PC-9 (cell line): ENCODE measurements around the gene TULP4. TPM values are rescaled to one million over a fixed set of nuclear protein-coding genes. Genes with fewer than 3 reads are reported as not detected.

Experiments used
- BruUV-seq: library from RNA; stranded (reverse); fragments of 400-500 nt; replicated peaks from 2 replicates; lab custom pipeline; 2021; lab: Mats Ljungman, UMichigan
- CTCF ChIA-PET: fragments of 300-600 bp; sonication (Branson Sonifier 250); formaldehyde crosslinking; loops from one replicate; lab custom pipeline; 2022; ENCODE audit warnings: antibody characterized with exemption; lab: Charles Lee
- POLR2A ChIA-PET: fragments of 300-600 bp; sonication (Branson Sonifier 250); formaldehyde crosslinking; loops from one replicate; lab custom pipeline; 2022; ENCODE audit warnings: antibody characterized with exemption; ENCODE audit not compliant: unreplicated experiment; lab: Charles Lee
- DNase-seq, 2 experiments: peaks; one replicate each; pipeline versions ENCODE4 v3.0.0 to v3.0.0-alpha.2; 2015 to 2022; ENCODE audit warnings: mixed read lengths in 1 of 2
- H2AFZ ChIP-seq: fragments of 200-600 bp; sonication (generic); 2 replicates; pipeline ENCODE4 v1.8.1; 2017; ENCODE audit warnings: antibody characterized with exemption
- H3F3A ChIP-seq: fragments of 200-600 bp; sonication (generic); 2 replicates; pipeline ENCODE4 v1.8.1; 2017; ENCODE audit warnings: antibody characterized with exemption, mild to moderate bottlenecking, low read depth; ENCODE audit not compliant: insufficient read depth
- H3K27ac ChIP-seq: fragments of 200-600 bp; sonication (generic); 2 replicates; pipeline ENCODE4 v1.6.1; 2016; ENCODE audit warnings: mixed run types
- H3K27me3 ChIP-seq: fragments of 200-600 bp; sonication (generic); 2 replicates; pipeline ENCODE4 v1.6.1; 2016; ENCODE audit warnings: low read depth, mixed run types; ENCODE audit not compliant: insufficient read depth
- H3K36me3 ChIP-seq: fragments of 200-600 bp; sonication (generic); 2 replicates; pipeline ENCODE4 v1.6.1; 2016; ENCODE audit warnings: low read depth, mixed run types
- H3K4me1 ChIP-seq: fragments of 200-600 bp; sonication (generic); replicated peaks from 2 replicates; pipeline ENCODE4 v1.6.1; 2016; ENCODE audit warnings: mixed run types; ENCODE audit not compliant: insufficient read depth
- H3K4me2 ChIP-seq: fragments of 200-600 bp; sonication (generic); 2 replicates; pipeline ENCODE4 v1.6.1; 2017; ENCODE audit warnings: mixed run types
- H3K4me3 ChIP-seq: fragments of 200-600 bp; sonication (generic); 2 replicates; pipeline ENCODE4 v1.6.1; 2016; ENCODE audit warnings: mixed run types
- H3K79me2 ChIP-seq: fragments of 200-600 bp; sonication (generic); 2 replicates; pipeline ENCODE4 v1.6.1; 2017; ENCODE audit warnings: low read depth, mixed run types
- H3K9me2 ChIP-seq: fragments of 200-600 bp; sonication (generic); 2 replicates; pipeline ENCODE4 v1.8.1; 2017; ENCODE audit warnings: mild to moderate bottlenecking; ENCODE audit not compliant: insufficient read depth
- H3K9me3 ChIP-seq: fragments of 200-600 bp; sonication (generic); 2 replicates; pipeline ENCODE4 v1.8.1; 2016; ENCODE audit warnings: low read depth; ENCODE audit not compliant: insufficient read depth
- H4K20me1 ChIP-seq: fragments of 200-600 bp; sonication (generic); 2 replicates; pipeline ENCODE4 v1.8.1; 2017; ENCODE audit not compliant: insufficient read depth
- EZH2 ChIP-seq: fragments of 200-600 bp; sonication (generic); IDR thresholded peaks from 2 replicates; pipeline ENCODE4 v1.8.0; 2017; ENCODE audit warnings: antibody characterized with exemption, low read depth
- intact Hi-C: fragments of 100-400 bp; cut with micrococcal nuclease; formaldehyde crosslinking; loops from one replicate; pipeline ENCODE4 v1.10.0; 2022; ENCODE audit not compliant: unreplicated experiment
- total RNA-seq: library from RNA; stranded (reverse); gene quantifications from 2 replicates; pipeline ENCODE4 v1.2.3, GENCODE V29; 2021
- TF ChIP-seq, protein P1 (sequence below): fragments of 200-600 bp; sonication (generic); conservative IDR thresholded peaks from 2 replicates; pipeline ENCODE4 v1.6.1; 2017; ENCODE audit warnings: mixed run types, antibody characterized with exemption, mild to moderate bottlenecking, moderate library complexity

TULP4 gene
- total RNA-seq, 1 experiment from 2014 or later, result 34.0 TPM

DNA sequence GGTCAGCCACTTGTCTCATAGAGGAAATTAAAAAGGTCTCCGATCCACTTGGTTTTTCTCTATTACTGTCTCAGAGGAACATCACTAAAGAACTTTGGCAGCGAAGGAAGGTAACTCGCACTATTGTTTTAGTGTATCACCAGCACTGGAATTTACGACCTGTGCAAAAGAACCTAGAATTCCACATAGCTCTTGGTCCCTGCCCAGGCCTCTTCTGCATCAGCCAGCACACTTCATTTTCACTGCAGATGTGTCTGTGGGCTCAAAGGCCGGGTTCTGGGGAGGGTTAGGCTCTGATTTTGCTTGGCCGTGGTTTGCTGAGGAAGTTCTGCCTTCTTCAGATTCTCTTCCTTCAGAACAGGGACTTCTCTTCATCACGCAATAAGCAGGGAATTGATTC is 144.9 kb downstream of the TULP4 start:
- TF ChIP-seq EZH2, result no peak
- TF ChIP-seq, protein P1, sequence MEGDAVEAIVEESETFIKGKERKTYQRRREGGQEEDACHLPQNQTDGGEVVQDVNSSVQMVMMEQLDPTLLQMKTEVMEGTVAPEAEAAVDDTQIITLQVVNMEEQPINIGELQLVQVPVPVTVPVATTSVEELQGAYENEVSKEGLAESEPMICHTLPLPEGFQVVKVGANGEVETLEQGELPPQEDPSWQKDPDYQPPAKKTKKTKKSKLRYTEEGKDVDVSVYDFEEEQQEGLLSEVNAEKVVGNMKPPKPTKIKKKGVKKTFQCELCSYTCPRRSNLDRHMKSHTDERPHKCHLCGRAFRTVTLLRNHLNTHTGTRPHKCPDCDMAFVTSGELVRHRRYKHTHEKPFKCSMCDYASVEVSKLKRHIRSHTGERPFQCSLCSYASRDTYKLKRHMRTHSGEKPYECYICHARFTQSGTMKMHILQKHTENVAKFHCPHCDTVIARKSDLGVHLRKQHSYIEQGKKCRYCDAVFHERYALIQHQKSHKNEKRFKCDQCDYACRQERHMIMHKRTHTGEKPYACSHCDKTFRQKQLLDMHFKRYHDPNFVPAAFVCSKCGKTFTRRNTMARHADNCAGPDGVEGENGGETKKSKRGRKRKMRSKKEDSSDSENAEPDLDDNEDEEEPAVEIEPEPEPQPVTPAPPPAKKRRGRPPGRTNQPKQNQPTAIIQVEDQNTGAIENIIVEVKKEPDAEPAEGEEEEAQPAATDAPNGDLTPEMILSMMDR, result no peak
- Histone ChIP-seq H3F3A (no peaks in the 10 kb centered on the region; the same call in 1 of the 2 replicates), H3K9me3 (no peaks in the 10 kb centered on the region), H3K27me3 (no peaks in the 10 kb centered on the region), H2AFZ (no peak overlapping the region), H3K27ac (no peak overlapping the region), H3K36me3 (no peaks in the 10 kb centered on the region; the same call in 1 of the 2 replicates), H3K4me1 (no peaks in the 10 kb centered on the region), H3K4me2 (no peak overlapping the region), H4K20me1 (no peaks in the 10 kb centered on the region; the same call in 1 of the 2 replicates), H3K79me2 (no peaks in the 10 kb centered on the region), H3K9me2 (no peaks in the 10 kb centered on the region), H3K4me3 (no peak overlapping the region)
- CTCF ChIA-PET, result no interaction called here
- POLR2A ChIA-PET, result no interaction called here
- DNase-seq, result no peak
- no TSS peak for BruUV-seq
- intact Hi-C loops, result no loop called here

DNA sequence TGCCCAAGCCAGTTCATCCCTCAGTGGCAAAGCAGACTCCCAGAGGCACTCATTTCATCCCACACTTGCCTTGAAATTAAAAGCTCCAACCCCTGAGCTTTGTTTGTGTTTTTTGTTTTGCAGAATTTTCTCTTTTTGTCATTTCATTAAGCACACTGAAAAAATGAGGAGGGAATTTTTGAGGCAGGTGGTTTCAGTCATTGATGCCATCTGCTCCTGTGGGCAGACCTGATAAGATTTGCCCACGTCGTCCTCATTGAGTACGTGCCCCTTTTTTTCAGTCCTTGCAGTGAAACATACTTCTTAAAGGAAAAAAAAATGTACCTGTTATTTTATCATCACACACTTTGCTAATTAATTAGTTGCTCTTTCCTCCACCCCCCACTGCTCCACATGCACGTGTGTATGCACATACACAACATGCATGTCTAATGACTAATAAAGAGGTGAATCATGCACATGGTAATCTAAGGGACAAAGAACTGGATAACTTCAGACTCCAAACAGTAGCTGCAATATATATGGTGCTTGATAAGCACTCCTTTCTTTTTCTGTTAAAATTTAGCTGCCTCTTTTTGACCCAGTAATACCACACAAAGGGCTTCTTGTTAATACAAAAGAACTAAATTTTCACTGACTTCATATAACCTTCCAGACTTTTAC is 145.5 kb downstream of the TULP4 start:
- DNase-seq, result no peak
- H3K27ac ChIP-seq, result no peak overlapping the region
- TF ChIP-seq, protein P1, result no peak
- no peak for TF ChIP-seq EZH2
- no peaks in the 10 kb centered on the region for H3K9me2 ChIP-seq
- no peak overlapping the region for H3K4me2 ChIP-seq
- H3K9me3 ChIP-seq, result no peaks in the 10 kb centered on the region
- H3K27me3 ChIP-seq, result no peaks in the 10 kb centered on the region
- no peaks in the 10 kb centered on the region; the same call in 1 of the 2 replicates for H3F3A ChIP-seq
- intact Hi-C loops, result no loop called here
- CTCF ChIA-PET, result no interaction called here
- no peaks in the 10 kb centered on the region; the same call in 1 of the 2 replicates for H4K20me1 ChIP-seq
- H3K4me3 ChIP-seq, result no peak overlapping the region
- H3K79me2 ChIP-seq, result no peaks in the 10 kb centered on the region
- no peaks in the 10 kb centered on the region for H3K36me3 ChIP-seq
- POLR2A ChIA-PET, result no interaction called here
- no peaks in the 10 kb centered on the region for H3K4me1 ChIP-seq
- no TSS peak for BruUV-seq
- H2AFZ ChIP-seq, result no peak overlapping the region

DNA sequence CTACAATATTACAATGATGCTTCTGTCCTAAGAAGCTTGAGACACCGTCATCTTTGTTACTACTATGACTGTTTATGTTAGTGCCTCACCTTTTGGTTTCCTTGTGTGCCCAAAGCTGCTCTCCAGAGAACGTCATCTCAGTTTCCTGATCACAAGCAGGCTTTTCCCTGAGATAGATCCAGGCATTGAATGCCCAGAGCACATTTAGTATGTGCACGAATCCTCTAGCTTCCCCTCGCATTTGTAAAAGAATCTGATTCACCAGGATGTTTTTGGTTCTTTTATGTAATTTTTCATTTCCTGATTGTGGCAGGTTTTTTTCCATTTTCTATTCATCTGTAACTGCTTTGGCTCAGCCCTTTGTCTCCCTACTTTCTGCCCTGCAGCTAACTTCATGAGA is 147.5 kb downstream of the TULP4 start:
- TF ChIP-seq EZH2, result no peak
- TF ChIP-seq, protein P1, result no peak
- Histone ChIP-seq H3K36me3 (no peaks in the 10 kb centered on the region), H3K9me3 (no peaks in the 10 kb centered on the region), H4K20me1 (no peaks in the 10 kb centered on the region), H3K4me3 (no peak overlapping the region), H3K4me2 (no peak overlapping the region), H3K9me2 (no peaks in the 10 kb centered on the region), H2AFZ (no peak overlapping the region), H3K27ac (no peak overlapping the region), H3K27me3 (no peaks in the 10 kb centered on the region), H3K79me2 (no peaks in the 10 kb centered on the region), H3K4me1 (no peaks in the 10 kb centered on the region), H3F3A (no peaks in the 10 kb centered on the region; the same call in 1 of the 2 replicates)
- no TSS peak for BruUV-seq
- ChIA-PET CTCF (no interaction called here), POLR2A (no interaction called here)
- intact Hi-C loops, result no loop called here
- DNase-seq, result no peak
